Tibial artery (tissue), 4 donors: ENCODE data around the gene SLC17A1.

ENCODE experiments used
- DNase-seq, 2 donors: peaks; one replicate each; pipeline ENCODE4 v3.0.0-alpha.2; 2019
- H3K27ac ChIP-seq, 2 donors: fragments of 200-600 bp; sonication (generic) in 1 of 2; 1 replicate in 1 of 2; 2 replicates in 1 of 2; pipeline ENCODE4 v1.5.1; 2018 to 2019; ENCODE audit warnings: mild to moderate bottlenecking in 1 of 2
- H3K27me3 ChIP-seq, 2 donors: fragments of 200-600 bp; sonication (generic) in 1 of 2; one replicate each; pipeline versions ENCODE4 v1.5.1 to v1.6.0; 2016 to 2019
- H3K36me3 ChIP-seq, 3 donors: fragments of 200-600 bp; sonication (generic) in 2 of 3; one replicate each; pipeline ENCODE4 v1.5.1; 2016 to 2019; ENCODE audit warnings: mild to moderate bottlenecking in 2 of 3
- H3K4me1 ChIP-seq, 4 donors: fragments of 200-600 bp; sonication (generic) in 2 of 4; 1 replicate in 3 of 4; 2 replicates in 1 of 4; pipeline ENCODE4 v1.5.1; 2016 to 2019
- H3K4me3 ChIP-seq, 2 donors: fragments of 200-600 bp; sonication (generic) in 1 of 2; 1 replicate in 1 of 2; 2 replicates in 1 of 2; pipeline ENCODE4 v1.5.1; 2018 to 2019; ENCODE audit warnings: mild to moderate bottlenecking in 2 of 2
- H3K9me3 ChIP-seq, 3 donors: fragments of 200-600 bp; sonication (generic) in 1 of 3; one replicate each; pipeline ENCODE4 v1.5.1; 2016 to 2019
- CTCF ChIP-seq, 2 experiments: fragments of 200-600 bp in 1 of 2; fragments of 450-650 bp in 1 of 2; IDR thresholded peaks; one replicate each; pipeline ENCODE4 v1.5.1; 2017 to 2019; ENCODE audit warnings: antibody characterized with exemption in 2 of 2, mild to moderate bottlenecking in 1 of 2, moderate library complexity in 1 of 2
- intact Hi-C: fragments of 100-400 bp; cut with DNase I; formaldehyde crosslinking; loops from one replicate; pipeline ENCODE4 v1.15.0; 2023; ENCODE audit warnings: low total_unique reads

The SLC17A1 gene

DNA sequence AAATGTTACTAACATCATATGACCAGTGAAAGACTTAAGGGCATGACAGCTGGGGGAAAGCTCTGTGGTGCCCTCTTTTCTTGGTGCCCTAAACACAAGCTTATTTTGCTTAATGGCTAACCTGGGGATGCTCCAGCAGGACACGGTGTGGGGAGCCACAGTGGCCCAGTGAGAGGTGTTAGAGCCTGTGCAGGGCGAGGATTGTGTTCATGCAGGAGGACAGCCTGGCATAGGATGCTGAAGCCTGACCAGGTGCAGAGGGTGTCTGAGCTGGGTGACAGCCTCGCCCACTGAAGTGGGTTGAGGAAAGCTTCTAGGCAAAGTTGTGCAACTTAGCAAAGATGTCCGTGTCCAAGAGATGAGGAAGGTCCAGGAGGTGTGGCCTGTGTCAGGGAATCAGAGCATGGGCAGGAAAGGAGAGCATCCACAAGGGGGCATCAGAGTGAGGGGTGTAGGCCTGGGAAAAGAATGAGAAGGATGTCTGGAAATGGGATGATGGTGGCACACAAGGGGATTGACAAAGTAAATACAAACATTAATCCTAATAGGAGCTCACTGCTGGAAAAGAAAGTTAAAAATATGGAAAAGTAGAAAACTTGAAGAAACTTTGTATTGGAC is 43.4 kb downstream of the SLC17A1 start:
- peak; percentile 34 to 35 for TF ChIP-seq CTCF (IDR thresholded peaks at IDR 0.05)
- peak; percentile 24 to 68 for DNase-seq
- H3K27me3 ChIP-seq: no peaks in the 10 kb centered on the region
- intact Hi-C loops: loop anchor here (10.0 kb wide), 1 partner anchor 206 kb away; no protein-coding TSS in a partner anchor
- H3K9me3 ChIP-seq: no peaks in the 10 kb centered on the region
- H3K27ac ChIP-seq: no peak overlapping the region
- no peaks in the 10 kb centered on the region for H3K4me1 ChIP-seq
- H3K36me3 ChIP-seq: no peaks in the 10 kb centered on the region
- H3K4me3 ChIP-seq: no peak overlapping the region

DNA sequence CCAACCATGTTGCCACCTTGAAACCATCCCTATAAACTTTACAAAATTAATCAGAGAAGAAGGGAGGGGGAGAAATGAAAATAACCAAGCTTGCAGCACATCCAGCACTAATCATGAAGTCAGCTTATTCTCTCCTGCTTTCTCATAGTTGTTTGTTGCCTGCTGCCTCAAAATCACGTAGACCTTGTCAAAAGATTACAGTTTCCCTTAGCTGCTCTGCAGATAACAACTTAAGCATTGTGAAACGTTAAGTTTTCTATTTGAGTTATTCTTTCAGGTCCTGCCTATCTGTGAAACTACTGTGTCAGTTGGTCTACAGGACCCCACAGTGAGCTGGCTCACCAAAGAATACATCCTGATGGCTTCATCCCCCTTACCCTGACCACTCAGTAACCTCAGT is 44.4 kb downstream of the SLC17A1 start:
- DNase-seq: no peak
- intact Hi-C loops: loop anchor here (10.0 kb wide), 1 partner anchor 207 kb away; no protein-coding TSS in a partner anchor

DNA sequence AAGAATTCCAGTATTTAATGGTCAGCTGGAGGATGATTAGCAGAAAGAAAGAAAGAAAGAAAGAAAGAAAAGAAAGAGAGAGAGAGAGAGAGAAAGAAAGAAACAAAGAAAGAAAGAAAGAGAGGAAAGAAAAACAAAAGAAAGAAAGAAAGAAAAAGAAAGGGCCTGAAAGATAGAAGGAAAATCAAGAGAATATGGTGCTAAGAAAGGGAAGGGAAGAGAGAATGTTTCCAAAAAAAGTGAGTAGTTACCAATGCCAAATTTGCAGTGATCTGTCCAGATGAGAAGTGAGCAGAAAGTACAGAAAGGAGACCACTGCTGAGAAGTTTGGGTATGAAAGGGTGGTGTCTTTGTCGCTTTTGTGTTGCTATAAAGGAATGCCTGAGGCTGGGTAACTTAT is 50.7 kb downstream of the SLC17A1 start:
- H3K27ac ChIP-seq: no peak overlapping the region
- no peaks in the 10 kb centered on the region for H3K4me1 ChIP-seq
- H3K9me3 ChIP-seq: no peaks in the 10 kb centered on the region
- no peaks in the 10 kb centered on the region for H3K27me3 ChIP-seq
- no peak for TF ChIP-seq CTCF (IDR thresholded peaks at IDR 0.05)
- no peaks in the 10 kb centered on the region for H3K36me3 ChIP-seq
- DNase-seq: no peak
- H3K4me3 ChIP-seq: no peak overlapping the region
- intact Hi-C loops: loop anchor here (10.0 kb wide), 1 partner anchor 214 kb away; no protein-coding TSS in a partner anchor

More for the DNA sequence above, 44.4 kb downstream of the SLC17A1 start:
- H3K4me1 ChIP-seq: no peaks in the 10 kb centered on the region
- no peaks in the 10 kb centered on the region for H3K27me3 ChIP-seq
- no peak overlapping the region for H3K4me3 ChIP-seq
- H3K27ac ChIP-seq: no peak overlapping the region
- no peaks in the 10 kb centered on the region for H3K36me3 ChIP-seq
- H3K9me3 ChIP-seq: no peaks in the 10 kb centered on the region
- TF ChIP-seq CTCF (IDR thresholded peaks at IDR 0.05): no peak

- Histone ChIP-seq H3K4me1 (no peaks in the 10 kb centered on the region), H3K27ac (no peak overlapping the region)
- intact Hi-C loops: no loop called here
These were observed 53.8 kb downstream of the SLC17A1 start for GRCh38 chr6:25777856-25778649.

DNA sequence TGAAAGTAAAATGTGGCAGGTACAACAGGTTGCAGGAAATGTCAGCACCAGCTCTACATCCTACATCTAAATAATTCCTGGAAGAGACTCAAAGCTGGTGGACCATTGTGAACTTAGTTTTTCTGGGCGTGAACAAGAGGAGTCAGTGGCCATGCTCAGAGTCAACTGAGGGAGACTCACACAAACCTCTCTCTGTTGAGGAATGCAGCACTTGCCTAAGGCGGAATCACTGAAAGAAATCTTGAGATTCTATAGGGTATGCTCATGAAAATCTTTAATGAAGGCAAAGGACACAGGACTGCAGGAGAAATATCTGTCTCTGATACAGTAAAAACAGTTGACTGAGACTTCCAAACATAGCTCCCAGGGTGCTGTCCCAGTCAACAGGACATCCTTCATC is 54.8 kb downstream of the SLC17A1 start:
- intact Hi-C loops: no loop called here
- no peak for TF ChIP-seq CTCF (IDR thresholded peaks at IDR 0.05)
- Histone ChIP-seq H3K4me3 (no peak overlapping the region), H3K9me3 (no peaks in the 10 kb centered on the region), H3K27ac (no peak overlapping the region), H3K4me1 (no peaks in the 10 kb centered on the region), H3K36me3 (no peaks in the 10 kb centered on the region), H3K27me3 (no peaks in the 10 kb centered on the region)
- DNase-seq: no peak

More at GRCh38 chr6:25777856-25778649, 53.8 kb downstream of the SLC17A1 start:
- H3K9me3 ChIP-seq: no peaks in the 10 kb centered on the region
- TF ChIP-seq CTCF (IDR thresholded peaks at IDR 0.05): no peak
- no peaks in the 10 kb centered on the region for H3K27me3 ChIP-seq
- no peak overlapping the region for H3K4me3 ChIP-seq
- no peaks in the 10 kb centered on the region for H3K36me3 ChIP-seq
- no peak for DNase-seq
